Uterus (tissue), 4 donors: ENCODE results near the gene SLC5A9. TPM values are rescaled to one million over a fixed set of nuclear protein-coding genes. Genes with fewer than 3 reads are reported as not detected.

Experiments used
- DNase-seq, 2 donors: peaks; one replicate each; pipeline ENCODE4 v3.0.0-alpha.2; 2019 to 2020
- H3K27ac ChIP-seq, 2 donors: fragments of 200-600 bp; sonication (generic); 1 replicate in 1 of 2; 2 replicates in 1 of 2; pipeline ENCODE4 v1.5.1; 2016 to 2018
- H3K27me3 ChIP-seq, 2 donors: fragments of 200-600 bp; sonication (generic); one replicate each; pipeline ENCODE4 v1.5.1; 2018 to 2019; ENCODE audit warnings: control low read depth in 1 of 2
- H3K36me3 ChIP-seq, 2 donors: fragments of 200-600 bp; sonication (generic); one replicate each; pipeline ENCODE4 v1.5.1; 2019; ENCODE audit warnings: control low read depth in 1 of 2
- H3K4me1 ChIP-seq, 2 donors: fragments of 200-600 bp; sonication (generic); one replicate each; pipeline ENCODE4 v1.5.1; 2018 to 2019; ENCODE audit warnings: control low read depth in 1 of 2
- H3K4me3 ChIP-seq, 2 donors: fragments of 200-600 bp; sonication (generic); 1 replicate in 1 of 2; 2 replicates in 1 of 2; pipeline ENCODE4 v1.5.1; 2018 to 2019; ENCODE audit warnings: mild to moderate bottlenecking in 1 of 2
- H3K9me3 ChIP-seq, 2 donors: fragments of 200-600 bp; sonication (generic); one replicate each; pipeline ENCODE4 v1.5.1; 2019; ENCODE audit warnings: control low read depth in 1 of 2
- POLR2A ChIP-seq, 2 donors: fragments of 450-650 bp; IDR thresholded peaks; one replicate each; pipeline ENCODE4 v1.6.1; 2016; ENCODE audit warnings: antibody characterized with exemption in 2 of 2, mild to moderate bottlenecking in 1 of 2, moderate library complexity in 1 of 2
- intact Hi-C: fragments of 100-400 bp; cut with DNase I; formaldehyde crosslinking; loops from one replicate; pipeline ENCODE4 v1.15.1; 2023; ENCODE audit warnings: low total_unique reads
- total RNA-seq, 4 donors: library from RNA; depleted of rRNA in 3 of 4; stranded (reverse); fragments of >200 nt in 3 of 4; gene quantifications; one replicate each; pipeline versions ENCODE4 v1.1.0 to v1.2.4, GENCODE V29; 2014 to 2023
- TF ChIP-seq, protein P1 (sequence below), 4 experiments: fragments of 200-600 bp in 2 of 4; fragments of 450-650 bp in 2 of 4; sonication (generic) in 2 of 4; IDR thresholded peaks; one replicate each; pipeline ENCODE4 v1.5.1; 2016 to 2019; ENCODE audit warnings: antibody characterized with exemption in 4 of 4, mild to moderate bottlenecking in 2 of 4, moderate library complexity in 1 of 4
- donor health status: DM: yes; HTN: yes; CAD: no.

SLC5A9 gene
- total RNA-seq, 4 donors from 2014 or later, result 0.21 to 0.82 TPM; not detected in 2

DNA sequence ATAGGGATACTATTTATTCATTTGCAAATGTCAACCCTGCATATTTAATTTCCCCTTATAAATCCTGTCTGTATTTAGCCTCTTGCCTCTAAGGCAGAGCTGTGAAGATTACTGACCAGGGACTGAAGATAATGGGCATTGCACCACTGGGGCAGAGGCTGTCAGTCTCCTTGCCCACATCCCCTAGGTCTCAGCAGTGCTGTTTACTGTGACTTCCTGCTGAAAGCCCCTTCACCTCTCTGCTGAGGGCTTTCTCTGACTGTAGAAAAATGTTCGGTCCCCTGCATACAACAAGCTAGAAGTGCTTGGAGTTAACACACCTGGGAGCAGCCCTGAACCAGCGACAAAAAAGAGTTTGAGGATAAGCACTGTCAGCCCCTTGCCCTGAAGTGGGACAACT, 28.8 kb downstream of the SLC5A9 start:
- no peaks in the 10 kb centered on the region for H3K27me3 ChIP-seq
- intact Hi-C loops, result no loop called here
- no peak overlapping the region for H3K4me3 ChIP-seq
- DNase-seq, result no peak
- H3K27ac ChIP-seq, result no peak overlapping the region
- no peaks in the 10 kb centered on the region for H3K4me1 ChIP-seq
- no peaks in the 10 kb centered on the region for H3K9me3 ChIP-seq
- TF ChIP-seq POLR2A (IDR thresholded peaks at IDR 0.05), result no peak
- TF ChIP-seq, protein P1, sequence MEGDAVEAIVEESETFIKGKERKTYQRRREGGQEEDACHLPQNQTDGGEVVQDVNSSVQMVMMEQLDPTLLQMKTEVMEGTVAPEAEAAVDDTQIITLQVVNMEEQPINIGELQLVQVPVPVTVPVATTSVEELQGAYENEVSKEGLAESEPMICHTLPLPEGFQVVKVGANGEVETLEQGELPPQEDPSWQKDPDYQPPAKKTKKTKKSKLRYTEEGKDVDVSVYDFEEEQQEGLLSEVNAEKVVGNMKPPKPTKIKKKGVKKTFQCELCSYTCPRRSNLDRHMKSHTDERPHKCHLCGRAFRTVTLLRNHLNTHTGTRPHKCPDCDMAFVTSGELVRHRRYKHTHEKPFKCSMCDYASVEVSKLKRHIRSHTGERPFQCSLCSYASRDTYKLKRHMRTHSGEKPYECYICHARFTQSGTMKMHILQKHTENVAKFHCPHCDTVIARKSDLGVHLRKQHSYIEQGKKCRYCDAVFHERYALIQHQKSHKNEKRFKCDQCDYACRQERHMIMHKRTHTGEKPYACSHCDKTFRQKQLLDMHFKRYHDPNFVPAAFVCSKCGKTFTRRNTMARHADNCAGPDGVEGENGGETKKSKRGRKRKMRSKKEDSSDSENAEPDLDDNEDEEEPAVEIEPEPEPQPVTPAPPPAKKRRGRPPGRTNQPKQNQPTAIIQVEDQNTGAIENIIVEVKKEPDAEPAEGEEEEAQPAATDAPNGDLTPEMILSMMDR (IDR thresholded peaks at IDR 0.05), result no peak
- H3K36me3 ChIP-seq, result no peaks in the 10 kb centered on the region

- no peak for TF ChIP-seq POLR2A (IDR thresholded peaks at IDR 0.05)
- TF ChIP-seq, protein P1 (IDR thresholded peaks at IDR 0.05), result no peak
- Histone ChIP-seq H3K4me3 (no peak overlapping the region), H3K36me3 (no peaks in the 10 kb centered on the region), H3K27ac (no peak overlapping the region), H3K9me3 (no peaks in the 10 kb centered on the region), H3K4me1 (no peaks in the 10 kb centered on the region), H3K27me3 (no peaks in the 10 kb centered on the region)
- DNase-seq, result no peak
- intact Hi-C loops, result no loop called here
These were observed 29.3 kb downstream of the SLC5A9 start for GRCh38 chr1:48251821-48252220.

DNA sequence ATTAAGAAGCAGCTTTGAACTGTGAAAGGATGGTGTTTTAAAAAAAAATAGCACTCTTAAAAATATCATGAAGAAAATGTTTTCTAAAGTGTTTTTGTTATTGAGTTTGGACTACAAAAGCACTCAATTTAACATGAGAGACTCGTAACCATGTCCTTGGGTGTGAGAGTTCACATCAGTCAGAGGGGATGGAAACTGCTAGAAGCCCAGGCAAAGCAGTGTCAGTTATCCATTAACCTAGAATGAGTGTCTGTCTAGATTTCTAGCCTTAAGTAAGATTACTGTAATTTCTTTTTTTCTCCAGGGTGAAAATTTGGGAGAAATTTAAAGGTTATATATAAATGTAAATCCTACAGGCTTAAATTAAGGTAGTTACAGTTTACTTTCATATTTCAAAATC, 31.7 kb downstream of the SLC5A9 start:
- no peaks in the 10 kb centered on the region for H3K9me3 ChIP-seq
- intact Hi-C loops, result no loop called here
- H3K27me3 ChIP-seq, result no peaks in the 10 kb centered on the region
- no peaks in the 10 kb centered on the region for H3K36me3 ChIP-seq
- H3K27ac ChIP-seq, result no peak overlapping the region
- no peak for DNase-seq
- H3K4me1 ChIP-seq, result no peaks in the 10 kb centered on the region
- H3K4me3 ChIP-seq, result no peak overlapping the region
- TF ChIP-seq POLR2A (IDR thresholded peaks at IDR 0.05), result no peak
- TF ChIP-seq, protein P1 (IDR thresholded peaks at IDR 0.05), result no peak

DNA sequence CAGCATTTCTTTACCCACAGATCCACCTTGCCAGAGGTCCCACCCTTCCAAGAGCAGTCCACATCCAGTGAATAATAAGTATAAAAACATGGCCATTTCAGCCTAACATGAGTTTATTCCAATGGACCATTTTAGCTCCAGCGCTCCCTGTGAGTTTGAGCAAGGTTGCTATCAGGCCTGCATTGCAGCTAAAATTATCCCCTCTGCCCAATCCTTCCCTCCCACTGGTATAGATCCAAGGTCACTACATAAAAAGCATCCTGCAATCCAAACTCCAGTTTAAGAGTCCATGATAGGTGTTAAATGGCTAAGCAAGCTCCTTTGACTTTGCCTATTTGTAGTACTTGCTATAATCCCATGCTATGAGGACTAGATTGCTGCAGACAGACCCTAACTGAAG, 35.6 kb downstream of the SLC5A9 start:
- Histone ChIP-seq H3K27ac (no peak overlapping the region), H3K36me3 (no peaks in the 10 kb centered on the region), H3K9me3 (no peaks in the 10 kb centered on the region), H3K4me3 (no peak overlapping the region), H3K4me1 (no peaks in the 10 kb centered on the region), H3K27me3 (no peaks in the 10 kb centered on the region)
- intact Hi-C loops, result no loop called here
- no peak for DNase-seq
- TF ChIP-seq POLR2A (IDR thresholded peaks at IDR 0.05), result no peak
- TF ChIP-seq, protein P1 (IDR thresholded peaks at IDR 0.05), result no peak

DNA sequence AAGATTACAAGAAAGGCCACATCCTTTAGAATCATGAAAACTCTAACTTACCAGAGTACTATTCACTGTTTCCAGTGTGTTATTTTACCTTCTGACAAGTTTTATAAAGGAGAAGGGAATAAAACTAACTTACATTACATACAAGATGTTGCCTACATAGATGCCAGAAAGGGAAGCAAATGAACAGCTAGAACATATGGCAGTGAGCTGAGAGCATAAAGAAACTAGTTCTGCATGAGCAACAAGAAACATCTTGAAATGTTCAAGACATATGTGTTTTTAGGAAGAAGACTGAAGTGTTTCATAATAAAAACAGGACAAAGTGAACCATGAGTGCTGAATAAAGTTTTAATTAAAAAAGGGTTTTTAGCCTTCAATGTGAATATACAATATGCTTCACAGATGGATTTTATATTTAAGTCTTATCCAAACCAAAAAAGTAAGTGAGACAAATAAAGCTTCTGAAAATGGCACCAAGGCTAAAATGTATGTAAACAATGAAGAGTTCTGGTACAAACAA, 39.4 kb downstream of the SLC5A9 start:
- Histone ChIP-seq H3K36me3 (no peaks in the 10 kb centered on the region), H3K27ac (no peak overlapping the region), H3K4me1 (no peaks in the 10 kb centered on the region), H3K27me3 (no peaks in the 10 kb centered on the region), H3K4me3 (no peak overlapping the region), H3K9me3 (no peaks in the 10 kb centered on the region)
- TF ChIP-seq, protein P1 (IDR thresholded peaks at IDR 0.05), result no peak
- TF ChIP-seq POLR2A (IDR thresholded peaks at IDR 0.05), result no peak
- DNase-seq, result no peak
- intact Hi-C loops, result no loop called here
